H1 (cell line): ENCODE data around the gene PRODH2.

Source experiments
- EP300 ChIP-seq, 2 experiments: IDR thresholded peaks; 1 replicate in 1 of 2; 2 replicates in 1 of 2; pipeline ENCODE4 v1.6.1; 2011 to 2012; ENCODE audit warnings: low read depth in 2 of 2, low read length in 2 of 2, mild to moderate bottlenecking in 2 of 2, borderline replicate concordance in 1 of 2, inconsistent platforms in 1 of 2, moderate library complexity in 1 of 2
- FOSL1 ChIP-seq: IDR thresholded peaks from 2 replicates; pipeline ENCODE4 v1.6.1; 2011; ENCODE audit warnings: mild to moderate bottlenecking, low read depth, low read length, moderate library complexity; ENCODE audit not compliant: insufficient read depth
- GTF2F1 ChIP-seq: IDR thresholded peaks from 2 replicates; pipeline ENCODE4 v1.6.1; 2012; ENCODE audit warnings: low read depth, low read length, improper control_type of control experiment, borderline replicate concordance
- NANOG ChIP-seq: IDR thresholded peaks from 2 replicates; pipeline ENCODE4 v1.6.1; 2011; ENCODE audit warnings: low read length, low read depth, mild to moderate bottlenecking, inconsistent platforms; ENCODE audit not compliant: insufficient read depth, poor library complexity, severe bottlenecking
- NRF1 ChIP-seq: IDR thresholded peaks from 2 replicates; pipeline ENCODE4 v1.6.1; 2011; ENCODE audit warnings: mild to moderate bottlenecking, low read depth, low read length, improper control_type of control experiment
- RFX5 ChIP-seq: IDR thresholded peaks from 2 replicates; pipeline ENCODE4 v1.6.1; 2011; ENCODE audit warnings: low read depth, low read length, improper control_type of control experiment, borderline replicate concordance
- SP1 ChIP-seq: IDR thresholded peaks from 2 replicates; pipeline ENCODE4 v1.6.1; 2011; ENCODE audit warnings: low read depth, low read length
- SUZ12 ChIP-seq: fragments of 200-600 bp; sonication (generic); IDR thresholded peaks from 2 replicates; pipeline ENCODE4 v1.6.1; 2012; ENCODE audit warnings: mild to moderate bottlenecking, inconsistent platforms, low read length, moderate library complexity, mixed read lengths
- TF ChIP-seq, protein P1 (sequence below), 3 experiments: IDR thresholded peaks; 1 replicate in 2 of 3; 2 replicates in 1 of 3; pipeline versions ENCODE4 v1.5.1 to v1.6.1; 2011; ENCODE audit warnings: low read length in 3 of 3, mild to moderate bottlenecking in 3 of 3, inconsistent platforms in 2 of 3, low read depth in 1 of 3, moderate library complexity in 1 of 3; ENCODE audit not compliant: insufficient read depth in 1 of 3; ENCODE audit errors: control extremely low read depth in 1 of 3
- TF ChIP-seq, protein P2 (sequence below): IDR thresholded peaks from 2 replicates; pipeline ENCODE4 v1.6.1; 2012; ENCODE audit warnings: inconsistent platforms
- TF ChIP-seq, protein P3 (sequence below): IDR thresholded peaks from 2 replicates; pipeline ENCODE4 v1.6.1; 2011; ENCODE audit warnings: low read length, improper control_type of control experiment

DNA sequence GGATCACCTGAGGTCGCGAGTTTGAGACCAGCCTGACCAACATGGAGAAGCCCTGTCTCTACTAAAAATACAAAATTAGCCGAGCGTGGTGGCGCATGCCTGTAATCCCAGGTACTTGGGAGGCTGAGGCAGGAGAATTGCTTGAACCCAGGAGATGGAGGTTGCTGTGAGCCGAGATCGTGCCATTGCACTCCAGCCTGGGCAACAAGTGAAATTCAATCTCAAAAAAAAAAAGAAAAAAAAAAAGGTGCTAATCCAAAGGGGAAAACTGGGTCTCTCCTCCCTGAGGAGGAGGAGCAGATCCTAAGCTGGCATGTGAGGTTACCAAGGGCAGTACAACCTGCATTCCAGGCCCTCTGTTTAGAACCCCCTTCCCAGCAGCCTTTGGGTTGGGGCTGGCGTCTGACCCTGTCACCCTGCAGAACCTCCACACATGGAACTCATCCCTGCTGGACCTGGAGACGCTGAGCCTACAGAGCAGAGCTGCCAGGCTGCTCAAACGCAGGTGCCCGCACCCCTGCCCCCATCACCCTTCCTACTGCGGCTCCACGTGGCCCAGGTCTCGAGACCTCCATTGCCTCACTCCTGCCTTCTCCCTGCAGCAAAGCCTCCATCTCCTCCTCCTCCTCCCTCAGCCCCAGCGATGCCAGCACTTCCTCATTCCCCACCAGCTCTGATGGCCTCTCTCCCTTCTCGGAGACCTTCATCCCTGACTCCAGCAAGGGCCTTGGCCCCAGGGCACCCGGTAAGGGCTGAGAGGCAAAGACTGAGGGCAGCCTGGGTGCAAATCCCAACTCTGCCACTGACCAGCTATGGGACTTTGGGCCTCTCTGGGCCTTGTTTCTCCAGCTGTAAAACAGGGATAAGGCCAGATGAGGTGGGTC is 48.0 kb downstream of the PRODH2 start:
- no peak for TF ChIP-seq SP1
- TF ChIP-seq FOSL1: no peak
- TF ChIP-seq RFX5: no peak
- TF ChIP-seq, protein P1, sequence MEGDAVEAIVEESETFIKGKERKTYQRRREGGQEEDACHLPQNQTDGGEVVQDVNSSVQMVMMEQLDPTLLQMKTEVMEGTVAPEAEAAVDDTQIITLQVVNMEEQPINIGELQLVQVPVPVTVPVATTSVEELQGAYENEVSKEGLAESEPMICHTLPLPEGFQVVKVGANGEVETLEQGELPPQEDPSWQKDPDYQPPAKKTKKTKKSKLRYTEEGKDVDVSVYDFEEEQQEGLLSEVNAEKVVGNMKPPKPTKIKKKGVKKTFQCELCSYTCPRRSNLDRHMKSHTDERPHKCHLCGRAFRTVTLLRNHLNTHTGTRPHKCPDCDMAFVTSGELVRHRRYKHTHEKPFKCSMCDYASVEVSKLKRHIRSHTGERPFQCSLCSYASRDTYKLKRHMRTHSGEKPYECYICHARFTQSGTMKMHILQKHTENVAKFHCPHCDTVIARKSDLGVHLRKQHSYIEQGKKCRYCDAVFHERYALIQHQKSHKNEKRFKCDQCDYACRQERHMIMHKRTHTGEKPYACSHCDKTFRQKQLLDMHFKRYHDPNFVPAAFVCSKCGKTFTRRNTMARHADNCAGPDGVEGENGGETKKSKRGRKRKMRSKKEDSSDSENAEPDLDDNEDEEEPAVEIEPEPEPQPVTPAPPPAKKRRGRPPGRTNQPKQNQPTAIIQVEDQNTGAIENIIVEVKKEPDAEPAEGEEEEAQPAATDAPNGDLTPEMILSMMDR (IDR thresholded peaks at IDR 0.05; ENCODE audit: control extremely low read depth in 1 of 3, insufficient read depth in 1 of 3, low read depth in 1 of 3, low read length in 3 of 3): no peak
- TF ChIP-seq EP300 (IDR thresholded peaks at IDR 0.05; ENCODE audit: borderline replicate concordance in 1 of 2, low read depth in 2 of 2, low read length in 2 of 2): no peak
- TF ChIP-seq NANOG: no peak
- TF ChIP-seq, protein P2, sequence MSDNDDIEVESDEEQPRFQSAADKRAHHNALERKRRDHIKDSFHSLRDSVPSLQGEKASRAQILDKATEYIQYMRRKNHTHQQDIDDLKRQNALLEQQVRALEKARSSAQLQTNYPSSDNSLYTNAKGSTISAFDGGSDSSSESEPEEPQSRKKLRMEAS: no peak
- TF ChIP-seq NRF1: no peak
- no peak for TF ChIP-seq SUZ12
- TF ChIP-seq, protein P3, sequence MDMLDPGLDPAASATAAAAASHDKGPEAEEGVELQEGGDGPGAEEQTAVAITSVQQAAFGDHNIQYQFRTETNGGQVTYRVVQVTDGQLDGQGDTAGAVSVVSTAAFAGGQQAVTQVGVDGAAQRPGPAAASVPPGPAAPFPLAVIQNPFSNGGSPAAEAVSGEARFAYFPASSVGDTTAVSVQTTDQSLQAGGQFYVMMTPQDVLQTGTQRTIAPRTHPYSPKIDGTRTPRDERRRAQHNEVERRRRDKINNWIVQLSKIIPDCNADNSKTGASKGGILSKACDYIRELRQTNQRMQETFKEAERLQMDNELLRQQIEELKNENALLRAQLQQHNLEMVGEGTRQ: no peak
- no peak for TF ChIP-seq GTF2F1
